Hepatocyte (in vitro differentiated cells): ENCODE results near the gene TCP11. TPM values are rescaled to one million over a fixed set of nuclear protein-coding genes. Genes with fewer than 3 reads are reported as not detected.
"Not testable (repeated sequence)": the region's sequence is repeated elsewhere in the genome, so short reads cannot be mapped to it uniquely, and the experiment has no call there.

Experiments
- DNase-seq: peaks from one replicate; pipeline ENCODE4 v3.0.0-alpha.2; 2016; ENCODE audit warnings: low spot score
- H2AFZ ChIP-seq: fragments of 200-600 bp; sonication (generic); 2 replicates; pipeline ENCODE4 v1.6.0; 2016; ENCODE audit warnings: antibody characterized with exemption, mild to moderate bottlenecking
- H3K27ac ChIP-seq: fragments of 200-600 bp; sonication (generic); 2 replicates; pipeline ENCODE4 v1.5.1; 2016; ENCODE audit warnings: mild to moderate bottlenecking
- H3K27me3 ChIP-seq: fragments of 200-600 bp; sonication (generic); 2 replicates; pipeline ENCODE4 v1.6.1; 2016
- H3K36me3 ChIP-seq: fragments of 200-600 bp; sonication (generic); replicated peaks from 2 replicates; pipeline ENCODE4 v1.5.1; 2016; ENCODE audit warnings: low read depth; ENCODE audit not compliant: insufficient read depth
- H3K4me1 ChIP-seq: fragments of 200-600 bp; sonication (generic); 2 replicates; pipeline ENCODE4 v1.5.1; 2016; ENCODE audit warnings: mild to moderate bottlenecking, moderate library complexity; ENCODE audit not compliant: insufficient read depth
- H3K4me2 ChIP-seq: fragments of 200-600 bp; sonication (generic); 2 replicates; pipeline ENCODE4 v1.6.0; 2016
- H3K4me3 ChIP-seq: fragments of 200-600 bp; sonication (generic); 2 replicates; pipeline ENCODE4 v1.5.1; 2016; ENCODE audit warnings: mild to moderate bottlenecking
- H3K79me2 ChIP-seq: fragments of 200-600 bp; sonication (generic); 2 replicates; pipeline ENCODE4 v1.6.0; 2017; ENCODE audit warnings: mild to moderate bottlenecking
- H3K9me2 ChIP-seq: fragments of 200-600 bp; sonication (generic); replicated peaks from 2 replicates; pipeline ENCODE4 v1.6.0; 2017; ENCODE audit warnings: mild to moderate bottlenecking; ENCODE audit not compliant: insufficient read depth
- H3K9me3 ChIP-seq: fragments of 200-600 bp; sonication (generic); 2 replicates; pipeline ENCODE4 v1.5.1; 2016; ENCODE audit warnings: low read depth, mild to moderate bottlenecking
- H4K20me1 ChIP-seq: fragments of 200-600 bp; sonication (generic); 2 replicates; pipeline ENCODE4 v1.6.0; 2016; ENCODE audit warnings: mild to moderate bottlenecking; ENCODE audit not compliant: insufficient read depth, poor library complexity, severe bottlenecking
- EZH2 ChIP-seq: fragments of 200-600 bp; sonication (generic); IDR thresholded peaks from 2 replicates; pipeline ENCODE4 v1.6.1; 2016; ENCODE audit warnings: antibody characterized with exemption, mild to moderate bottlenecking, borderline replicate concordance
- EZH2phosphoT487 ChIP-seq: fragments of 200-600 bp; sonication (generic); IDR thresholded peaks from one replicate; pipeline ENCODE4 v1.6.1; 2018; ENCODE audit warnings: antibody characterized with exemption, mild to moderate bottlenecking, low read depth, moderate library complexity; ENCODE audit not compliant: unreplicated experiment, severe bottlenecking
- WGBS: methylation state at CpG from one replicate; pipeline ENCODE4 v1.1.6; 2016; ENCODE audit warnings: low lambda C conversion rate; ENCODE audit errors: missing lambda C conversion rate; 5-methylcytosine and 5-hydroxymethylcytosine counted together
- polyA plus RNA-seq: library from polyadenylated mRNA; unstranded; fragments of >200 nt; fragmentation: Nextera tagmentation; extraction: Ambion mirVana; gene quantifications from 2 replicates; pipeline ENCODE4 v1.2.1, GENCODE V29; 2016
- total RNA-seq: library from RNA; depleted of rRNA; stranded (reverse); fragments of >200 nt; gene quantifications from 2 replicates; pipeline ENCODE4 v1.2.3, GENCODE V29; 2014
- TF ChIP-seq, protein P1 (sequence below): fragments of 200-600 bp; sonication (generic); IDR thresholded peaks from 2 replicates; pipeline ENCODE4 v1.5.1; 2016; ENCODE audit warnings: antibody characterized with exemption, mild to moderate bottlenecking; ENCODE audit not compliant: poor library complexity

The TCP11 gene
- total and polyA plus RNA-seq, 2 experiments from 2014 or later: not detected

DNA sequence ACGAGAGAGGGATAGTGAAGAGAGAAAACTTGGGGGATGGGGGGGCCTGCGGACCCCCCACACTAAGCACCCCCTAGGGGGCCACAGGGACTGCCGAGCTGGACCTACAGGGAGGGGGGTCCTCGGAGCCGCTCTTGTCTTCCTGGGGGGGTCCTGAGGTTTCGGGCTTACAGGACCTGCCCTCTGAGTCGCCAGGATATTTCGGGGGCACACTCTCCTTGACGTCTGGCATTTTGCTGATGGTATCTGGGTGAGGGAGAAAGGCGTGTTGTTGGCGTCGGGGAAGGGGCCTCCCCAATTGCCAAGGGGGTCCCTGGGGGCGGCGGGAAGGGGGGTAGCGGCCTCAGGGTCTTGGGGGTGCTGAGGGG is 516 bp downstream of the TCP11 start:
- H3K4me2 ChIP-seq: no peak overlapping the region
- no peak overlapping the region for H3K4me3 ChIP-seq
- no peaks in the 10 kb centered on the region for H3K9me2 ChIP-seq
- H3K9me3 ChIP-seq: no peaks in the 10 kb centered on the region
- H4K20me1 ChIP-seq: no peaks in the 10 kb centered on the region
- no peaks in the 10 kb centered on the region for H3K36me3 ChIP-seq
- no peak for DNase-seq
- H3K27ac ChIP-seq: no peak overlapping the region
- no peaks in the 10 kb centered on the region for H3K27me3 ChIP-seq
- peaks cover 13% of the 10 kb centered on the region for H3K4me1 ChIP-seq
- TF ChIP-seq EZH2phosphoT487 (no peak), EZH2 (no peak)
- TF ChIP-seq, protein P1, sequence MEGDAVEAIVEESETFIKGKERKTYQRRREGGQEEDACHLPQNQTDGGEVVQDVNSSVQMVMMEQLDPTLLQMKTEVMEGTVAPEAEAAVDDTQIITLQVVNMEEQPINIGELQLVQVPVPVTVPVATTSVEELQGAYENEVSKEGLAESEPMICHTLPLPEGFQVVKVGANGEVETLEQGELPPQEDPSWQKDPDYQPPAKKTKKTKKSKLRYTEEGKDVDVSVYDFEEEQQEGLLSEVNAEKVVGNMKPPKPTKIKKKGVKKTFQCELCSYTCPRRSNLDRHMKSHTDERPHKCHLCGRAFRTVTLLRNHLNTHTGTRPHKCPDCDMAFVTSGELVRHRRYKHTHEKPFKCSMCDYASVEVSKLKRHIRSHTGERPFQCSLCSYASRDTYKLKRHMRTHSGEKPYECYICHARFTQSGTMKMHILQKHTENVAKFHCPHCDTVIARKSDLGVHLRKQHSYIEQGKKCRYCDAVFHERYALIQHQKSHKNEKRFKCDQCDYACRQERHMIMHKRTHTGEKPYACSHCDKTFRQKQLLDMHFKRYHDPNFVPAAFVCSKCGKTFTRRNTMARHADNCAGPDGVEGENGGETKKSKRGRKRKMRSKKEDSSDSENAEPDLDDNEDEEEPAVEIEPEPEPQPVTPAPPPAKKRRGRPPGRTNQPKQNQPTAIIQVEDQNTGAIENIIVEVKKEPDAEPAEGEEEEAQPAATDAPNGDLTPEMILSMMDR: no peak
- WGBS: 81% methylated on average over 12 of the region's 15 CpGs
- no peaks in the 10 kb centered on the region for H3K79me2 ChIP-seq
- H2AFZ ChIP-seq: no peak overlapping the region

DNA sequence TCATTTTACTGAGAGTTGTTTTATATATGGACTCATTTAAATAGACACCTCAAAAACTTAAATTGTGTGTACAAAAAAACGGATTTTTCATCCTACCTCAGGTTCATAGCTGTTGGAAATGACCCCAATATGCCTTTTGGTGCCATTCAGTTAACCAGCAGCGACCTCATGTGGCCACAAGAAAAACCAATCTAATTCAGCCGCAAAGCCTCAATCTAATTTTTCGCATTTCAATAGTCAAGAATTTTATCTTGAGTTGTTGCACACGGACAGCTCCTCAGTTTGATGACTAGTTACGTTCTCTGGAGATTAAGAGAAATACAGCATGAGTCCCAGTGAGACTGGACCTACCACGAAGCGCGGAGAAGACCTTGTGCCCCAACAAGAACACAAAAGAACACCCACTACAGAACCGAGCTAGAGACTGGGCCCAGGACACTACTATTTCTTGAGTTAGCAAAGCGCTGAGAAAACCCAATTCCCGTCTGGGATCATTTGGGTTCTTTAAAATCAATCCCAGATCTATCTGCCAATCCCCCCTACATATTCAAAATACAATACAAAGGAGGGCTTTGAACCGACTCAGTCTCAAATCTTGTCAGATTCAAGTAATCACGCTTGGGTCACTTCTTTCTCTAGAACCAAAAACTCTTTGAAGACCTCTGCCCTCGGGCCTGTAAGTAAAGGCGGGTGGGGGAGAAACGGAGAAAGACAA is 1.1 kb downstream of the TCP11 start:
- Histone ChIP-seq H3K27ac (no peak overlapping the region), H3K79me2 (no peaks in the 10 kb centered on the region), H3K4me2 (no peak overlapping the region), H2AFZ (peak overlapping the region; percentile 15), H3K9me2 (no peaks in the 10 kb centered on the region), H3K27me3 (no peaks in the 10 kb centered on the region), H3K4me3 (no peak overlapping the region), H3K4me1 (peaks cover 13% of the 10 kb centered on the region), H3K9me3 (no peaks in the 10 kb centered on the region), H4K20me1 (no peaks in the 10 kb centered on the region), H3K36me3 (no peaks in the 10 kb centered on the region)
- WGBS: 44% methylated on average over 17 of the region's 17 CpGs
- peak; percentile 78 for DNase-seq
- TF ChIP-seq EZH2phosphoT487: no peak
- TF ChIP-seq, protein P1: peak; percentile 91

- H3K27ac ChIP-seq: peak overlapping the region; percentile 5
- TF ChIP-seq EZH2phosphoT487 (no peak), EZH2 (no peak)
- TF ChIP-seq, protein P1: no peak
These were observed 1.7 kb downstream of the TCP11 start for GRCh38 chr6:35139470-35139869.

GRCh38 chr6:35138191-35138590 is 2.9 kb downstream of the TCP11 start:
- not testable (repeated sequence) for H3K27me3 ChIP-seq, H3K4me2 ChIP-seq, H3K27ac ChIP-seq, H3K4me3 ChIP-seq, H3K79me2 ChIP-seq, H3K9me2 ChIP-seq, H4K20me1 ChIP-seq, H3K9me3 ChIP-seq, DNase-seq, H3K36me3 ChIP-seq, H2AFZ ChIP-seq
- 92% methylated on average over 3 of the region's 3 CpGs for WGBS
- peaks cover 12% of the 10 kb centered on the region for H3K4me1 ChIP-seq

More at GRCh38 chr6:35139470-35139869, 1.7 kb downstream of the TCP11 start:
- Histone ChIP-seq H3K4me1 (peaks cover 13% of the 10 kb centered on the region), H3K4me3 (no peak overlapping the region), H3K27me3 (no peaks in the 10 kb centered on the region), H3K9me2 (no peaks in the 10 kb centered on the region), H3K4me2 (peak overlapping the region; percentile 6), H3K36me3 (no peaks in the 10 kb centered on the region), H4K20me1 (no peaks in the 10 kb centered on the region), H3K79me2 (no peaks in the 10 kb centered on the region), H2AFZ (peak overlapping the region; percentile 19), H3K9me3 (no peaks in the 10 kb centered on the region)
- WGBS: 58% methylated on average over 2 of the region's 2 CpGs
- DNase-seq: no peak
